Stomach (tissue), 9 donors: Measurements from ENCODE around the gene STK11. TPM values are rescaled to one million over a fixed set of nuclear protein-coding genes. Genes with fewer than 3 reads are reported as not detected.
A peak's percentile ranks its signal among the peaks of the same experiment; 100 is the strongest.

Experiments
- DNase-seq, 2 donors: peaks; one replicate each; pipeline versions ENCODE4 v3.0.0 to v3.0.0-alpha.2; 2013 to 2019
- H3K27ac ChIP-seq, 5 donors: fragments of 200-600 bp in 4 of 5; sonication (generic) in 4 of 5; one replicate each; pipeline ENCODE4 v1.5.1; 2013 to 2019; ENCODE audit warnings: mild to moderate bottlenecking in 1 of 5, moderate library complexity in 1 of 5
- H3K27me3 ChIP-seq, 3 donors: fragments of 200-600 bp; sonication (generic); one replicate each; pipeline ENCODE4 v1.5.1; 2017 to 2019; ENCODE audit warnings: mixed run types in 1 of 3
- H3K36me3 ChIP-seq, 4 donors: fragments of 200-600 bp; sonication (generic); 1 replicate in 3 of 4; 2 replicates in 1 of 4; pipeline ENCODE4 v1.5.1; 2016 to 2019
- H3K4me1 ChIP-seq, 4 donors: fragments of 200-600 bp; sonication (generic); one replicate each; pipeline ENCODE4 v1.5.1; 2016 to 2019
- H3K4me3 ChIP-seq, 4 donors: fragments of 200-600 bp; sonication (generic) in 3 of 4; one replicate each; pipeline ENCODE4 v1.5.1; 2016 to 2019; ENCODE audit warnings: mild to moderate bottlenecking in 1 of 4
- H3K9me3 ChIP-seq, 4 donors: fragments of 200-600 bp; sonication (generic); one replicate each; pipeline ENCODE4 v1.5.1; 2016 to 2019
- EP300 ChIP-seq: sonication (generic); formaldehyde crosslinking; IDR thresholded peaks from one replicate; pipeline ENCODE4 v1.6.1; 2017; ENCODE audit warnings: antibody characterized with exemption
- POLR2A ChIP-seq, 4 donors: fragments of 450-650 bp; IDR thresholded peaks; one replicate each; pipeline ENCODE4 v1.6.1; 2016; ENCODE audit warnings: antibody characterized with exemption in 4 of 4, control low read depth in 2 of 4, mild to moderate bottlenecking in 1 of 4, moderate library complexity in 1 of 4
- POLR2AphosphoS5 ChIP-seq, 3 donors: sonication (generic); formaldehyde crosslinking; IDR thresholded peaks; one replicate each; pipeline ENCODE4 v1.6.1; 2016; ENCODE audit warnings: antibody characterized with exemption in 3 of 3
- WGBS, 5 donors: extraction: QIAGEN DNeasy Blood & Tissue Kit in 3 of 5; methylation state at CpG; one replicate each; pipeline versions ENCODE4 v1.1.5 to v1.1.7; 2013 to 2018; 5-methylcytosine and 5-hydroxymethylcytosine counted together
- intact Hi-C: fragments of 100-400 bp; cut with DNase I; formaldehyde crosslinking; loops from one replicate; pipeline ENCODE4 v1.15.1; 2023; ENCODE audit warnings: low total_unique reads
- polyA plus RNA-seq, 3 donors: library from polyadenylated mRNA; stranded (reverse); fragments of 200-250 nt; gene quantifications; one replicate each; pipeline ENCODE4 v1.2.3, GENCODE V29; 2013
- total RNA-seq, 5 donors: library from RNA; depleted of rRNA; stranded (reverse); fragments of >200 nt; gene quantifications; one replicate each; pipeline versions ENCODE4 v1.1.0 to v1.2.3, GENCODE V29; 2014 to 2016
- TF ChIP-seq, protein P1 (sequence below), 7 experiments: fragments of 450-650 bp in 4 of 7; fragments of 200-600 bp in 3 of 7; sonication (generic) in 3 of 7; IDR thresholded peaks; one replicate each; pipeline ENCODE4 v1.5.1; 2016 to 2019; ENCODE audit warnings: antibody characterized with exemption in 7 of 7, control low read depth in 2 of 7, mild to moderate bottlenecking in 1 of 7
- donor health status: healthy with polysubstance abuse.
- donor health status: Bipolar disorder and iron deficiency.
- donor health status: healthy.

Gene STK11
- total and polyA plus RNA-seq, 8 donors: 43.1 to 368 (median 63.1) TPM

DNA sequence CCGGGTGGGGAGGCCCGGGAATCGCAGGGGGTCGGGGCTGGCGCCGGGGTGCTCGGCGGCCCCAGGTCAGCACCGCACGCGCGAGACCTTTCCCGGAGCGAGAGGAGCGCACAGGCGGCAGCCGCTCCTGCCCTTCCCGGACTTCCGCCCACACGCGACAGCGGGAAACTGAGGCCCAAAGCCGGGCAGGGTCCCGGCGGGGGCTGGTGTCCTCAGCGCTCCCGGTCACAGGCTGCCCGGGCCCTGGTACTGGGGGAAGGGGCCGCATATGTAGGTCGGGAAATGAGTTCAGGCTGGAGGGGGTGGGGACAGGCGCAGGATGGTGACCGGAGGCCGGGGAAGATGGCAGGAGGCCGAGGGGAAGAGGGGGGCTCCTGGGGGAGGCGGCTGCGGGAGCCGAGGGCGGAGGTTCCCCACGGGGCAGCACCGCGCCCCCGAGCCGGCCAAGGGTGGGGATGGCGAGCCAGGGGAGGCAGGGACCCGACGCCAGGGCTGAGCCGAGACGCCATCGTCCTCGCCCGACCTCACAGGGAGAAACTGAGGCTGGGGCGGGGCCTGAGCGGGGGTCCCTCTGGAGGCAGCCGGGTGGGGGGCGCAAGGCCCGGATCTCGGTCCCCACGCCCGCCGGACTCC, 31.6 kb downstream of the STK11 start:
- Histone ChIP-seq H3K27me3 (peaks cover 0 to 33% (median 11%) of the 10 kb centered on the region in 3 donors), H3K9me3 (no peaks in the 10 kb centered on the region), H3K36me3 (peaks cover 0 to 6% (median 0%) of the 10 kb centered on the region in 4 donors), H3K4me1 (peaks cover 47 to 78% (median 73%) of the 10 kb centered on the region in 4 donors), H3K4me3 (peak overlapping the region; percentile 42 to 66 (median 56)), H3K27ac (peak overlapping the region in 2 of 5 donors; percentile 27 to 100)
- intact Hi-C loops: no loop called here
- TF ChIP-seq, protein P1, sequence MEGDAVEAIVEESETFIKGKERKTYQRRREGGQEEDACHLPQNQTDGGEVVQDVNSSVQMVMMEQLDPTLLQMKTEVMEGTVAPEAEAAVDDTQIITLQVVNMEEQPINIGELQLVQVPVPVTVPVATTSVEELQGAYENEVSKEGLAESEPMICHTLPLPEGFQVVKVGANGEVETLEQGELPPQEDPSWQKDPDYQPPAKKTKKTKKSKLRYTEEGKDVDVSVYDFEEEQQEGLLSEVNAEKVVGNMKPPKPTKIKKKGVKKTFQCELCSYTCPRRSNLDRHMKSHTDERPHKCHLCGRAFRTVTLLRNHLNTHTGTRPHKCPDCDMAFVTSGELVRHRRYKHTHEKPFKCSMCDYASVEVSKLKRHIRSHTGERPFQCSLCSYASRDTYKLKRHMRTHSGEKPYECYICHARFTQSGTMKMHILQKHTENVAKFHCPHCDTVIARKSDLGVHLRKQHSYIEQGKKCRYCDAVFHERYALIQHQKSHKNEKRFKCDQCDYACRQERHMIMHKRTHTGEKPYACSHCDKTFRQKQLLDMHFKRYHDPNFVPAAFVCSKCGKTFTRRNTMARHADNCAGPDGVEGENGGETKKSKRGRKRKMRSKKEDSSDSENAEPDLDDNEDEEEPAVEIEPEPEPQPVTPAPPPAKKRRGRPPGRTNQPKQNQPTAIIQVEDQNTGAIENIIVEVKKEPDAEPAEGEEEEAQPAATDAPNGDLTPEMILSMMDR (IDR thresholded peaks at IDR 0.05): no peak
- TF ChIP-seq POLR2AphosphoS5 (IDR thresholded peaks at IDR 0.05) (no peak), POLR2A (IDR thresholded peaks at IDR 0.05) (no peak), EP300 (no peak)
- 0 to 1% (median 1%) methylated on average over 17 to 60 of the region's 60 CpGs for WGBS, 5 donors
- peak in 1 of 2 donors; percentile 78 for DNase-seq

- TF ChIP-seq, protein P1 (IDR thresholded peaks at IDR 0.05): no peak
- no peak for TF ChIP-seq POLR2A (IDR thresholded peaks at IDR 0.05)
- no peak for TF ChIP-seq EP300
- no peak for TF ChIP-seq POLR2AphosphoS5 (IDR thresholded peaks at IDR 0.05)
- peaks cover 47 to 78% (median 73%) of the 10 kb centered on the region in 4 donors for H3K4me1 ChIP-seq
- WGBS, 5 donors: 0 to 3% (median 1%) methylated on average over 12 to 86 of the region's 87 CpGs
- H3K4me3 ChIP-seq: peak within 1 kb of the TSS; percentile 42 to 66 (median 56)
- peaks cover 0 to 6% (median 0%) of the 10 kb centered on the region in 4 donors for H3K36me3 ChIP-seq
- intact Hi-C loops: no loop called here
- H3K27me3 ChIP-seq: peaks cover 0 to 33% (median 11%) of the 10 kb centered on the region in 3 donors
- DNase-seq: peak in 1 of 2 donors; percentile 84
- no peaks in the 10 kb centered on the region for H3K9me3 ChIP-seq
- peak within 1 kb of the TSS in 4 of 5 donors; percentile 29 to 100 (median 95) for H3K27ac ChIP-seq
Observed at GRCh38 chr19:1237754-1238368, 32.3 kb downstream of the STK11 start, which contains the start of gene CBARP. TSS of gene CBARP (minus strand) at chr19:1238005. CDS start at chr19:1236100, 1,905 bp downstream.

GRCh38 chr19:1238369-1239303, 33.1 kb downstream of the STK11 start:
- DNase-seq: no peak
- intact Hi-C loops: no loop called here
- Histone ChIP-seq H3K27me3 (peaks cover 0 to 33% (median 11%) of the 10 kb centered on the region in 3 donors), H3K4me3 (peak overlapping the region; percentile 42 to 66 (median 56)), H3K4me1 (peaks cover 47 to 78% (median 73%) of the 10 kb centered on the region in 4 donors), H3K36me3 (peaks cover 0 to 6% (median 0%) of the 10 kb centered on the region in 4 donors), H3K27ac (peak overlapping the region; percentile 7 to 100 (median 90)), H3K9me3 (no peaks in the 10 kb centered on the region)
- TF ChIP-seq POLR2AphosphoS5 (IDR thresholded peaks at IDR 0.05): no peak
- TF ChIP-seq EP300: no peak
- no peak for TF ChIP-seq POLR2A (IDR thresholded peaks at IDR 0.05)
- TF ChIP-seq, protein P1 (IDR thresholded peaks at IDR 0.05): no peak
- 57 to 62% (median 61%) methylated on average over 33 to 34 of the region's 34 CpGs for WGBS, 5 donors

GRCh38 chr19:1239420-1239795, 33.8 kb downstream of the STK11 start:
- WGBS, 5 donors: 71 to 82% (median 75%) methylated on average over 10 to 11 of the region's 11 CpGs
- H3K27ac ChIP-seq: peak overlapping the region; percentile 75 to 100 (median 90)
- no peaks in the 10 kb centered on the region for H3K9me3 ChIP-seq
- no peak overlapping the region for H3K4me3 ChIP-seq
- intact Hi-C loops: no loop called here
- TF ChIP-seq POLR2A (IDR thresholded peaks at IDR 0.05): no peak
- TF ChIP-seq EP300: no peak
- TF ChIP-seq, protein P1 (IDR thresholded peaks at IDR 0.05): no peak
- no peak for TF ChIP-seq POLR2AphosphoS5 (IDR thresholded peaks at IDR 0.05)
- no peak for DNase-seq
- H3K4me1 ChIP-seq: peaks cover 54 to 80% (median 77%) of the 10 kb centered on the region in 4 donors
- peaks cover 0 to 11% (median 0%) of the 10 kb centered on the region in 4 donors for H3K36me3 ChIP-seq
- peaks cover 0 to 33% (median 11%) of the 10 kb centered on the region in 3 donors for H3K27me3 ChIP-seq
